Lower leg skin (tissue), 4 donors: ENCODE results near the gene ACOX3. TPM values are rescaled to one million over a fixed set of nuclear protein-coding genes. Genes with fewer than 3 reads are reported as not detected.

Experiments
- DNase-seq, 2 donors: peaks; one replicate each; pipeline ENCODE4 v3.0.0-alpha.2; 2019; ENCODE audit warnings: low spot score in 2 of 2
- H3K4me3 ChIP-seq: fragments of 200-600 bp; sonication (generic); 2 replicates; pipeline ENCODE4 v1.5.1; 2017; ENCODE audit warnings: mild to moderate bottlenecking, low read depth; ENCODE audit not compliant: poor library complexity, severe bottlenecking
- POLR2A ChIP-seq, 2 donors: fragments of 450-650 bp; IDR thresholded peaks; one replicate each; pipeline ENCODE4 v1.6.1; 2016 to 2017; ENCODE audit warnings: antibody characterized with exemption in 2 of 2, mild to moderate bottlenecking in 1 of 2, moderate library complexity in 1 of 2
- WGBS, 2 donors: methylation state at CpG; one replicate each; pipeline ENCODE4 v1.1.5; 2018; 5-methylcytosine and 5-hydroxymethylcytosine counted together
- intact Hi-C: fragments of 100-400 bp; cut with DNase I; formaldehyde crosslinking; loops from one replicate; pipeline ENCODE4 v1.15.0; 2023; ENCODE audit warnings: low total_unique reads
- total RNA-seq, 4 donors: library from RNA; depleted of rRNA; stranded (reverse); fragments of >200 nt; gene quantifications; one replicate each; pipeline ENCODE4 v1.1.0, GENCODE V29; 2016
- TF ChIP-seq, protein P1 (sequence below), 3 donors: fragments of 450-650 bp; IDR thresholded peaks; one replicate each; pipeline ENCODE4 v1.5.1; 2016; ENCODE audit warnings: antibody characterized with exemption in 3 of 3, mild to moderate bottlenecking in 3 of 3, moderate library complexity in 2 of 3

The ACOX3 gene
- total RNA-seq, 4 donors from 2014 or later: 37.5 to 55.9 (median 41.2) TPM

DNA sequence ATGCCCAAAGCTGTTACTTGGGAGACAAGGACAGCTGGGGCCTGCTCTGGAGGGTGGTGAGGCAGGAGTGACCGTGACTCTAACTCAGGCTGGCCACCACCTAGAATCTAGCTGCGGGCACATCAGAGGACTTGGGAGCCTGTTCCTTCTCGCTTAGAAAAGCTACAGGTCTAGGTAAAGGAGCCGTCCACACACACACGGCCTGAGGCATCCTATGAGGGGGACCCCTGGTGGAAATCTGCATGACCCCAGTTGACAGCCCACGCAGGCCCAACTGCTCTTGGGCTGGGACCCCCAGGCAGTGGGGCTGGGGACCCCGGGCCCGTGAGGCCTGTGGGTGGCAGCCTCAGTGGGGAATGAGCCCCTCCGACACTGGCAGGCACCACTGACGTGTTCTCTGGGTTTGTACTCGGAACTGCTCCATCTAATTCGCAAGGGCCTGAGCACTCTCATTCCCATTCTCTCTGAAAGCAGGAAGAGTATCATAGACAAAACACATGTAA is 75.6 kb downstream of the ACOX3 start:
- TF ChIP-seq, protein P1, sequence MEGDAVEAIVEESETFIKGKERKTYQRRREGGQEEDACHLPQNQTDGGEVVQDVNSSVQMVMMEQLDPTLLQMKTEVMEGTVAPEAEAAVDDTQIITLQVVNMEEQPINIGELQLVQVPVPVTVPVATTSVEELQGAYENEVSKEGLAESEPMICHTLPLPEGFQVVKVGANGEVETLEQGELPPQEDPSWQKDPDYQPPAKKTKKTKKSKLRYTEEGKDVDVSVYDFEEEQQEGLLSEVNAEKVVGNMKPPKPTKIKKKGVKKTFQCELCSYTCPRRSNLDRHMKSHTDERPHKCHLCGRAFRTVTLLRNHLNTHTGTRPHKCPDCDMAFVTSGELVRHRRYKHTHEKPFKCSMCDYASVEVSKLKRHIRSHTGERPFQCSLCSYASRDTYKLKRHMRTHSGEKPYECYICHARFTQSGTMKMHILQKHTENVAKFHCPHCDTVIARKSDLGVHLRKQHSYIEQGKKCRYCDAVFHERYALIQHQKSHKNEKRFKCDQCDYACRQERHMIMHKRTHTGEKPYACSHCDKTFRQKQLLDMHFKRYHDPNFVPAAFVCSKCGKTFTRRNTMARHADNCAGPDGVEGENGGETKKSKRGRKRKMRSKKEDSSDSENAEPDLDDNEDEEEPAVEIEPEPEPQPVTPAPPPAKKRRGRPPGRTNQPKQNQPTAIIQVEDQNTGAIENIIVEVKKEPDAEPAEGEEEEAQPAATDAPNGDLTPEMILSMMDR (IDR thresholded peaks at IDR 0.05): no peak
- 95% methylated on average over 8 to 12 of the region's 12 CpGs for WGBS, 2 donors
- no peak for DNase-seq
- H3K4me3 ChIP-seq: no peak overlapping the region
- intact Hi-C loops: no loop called here

DNA sequence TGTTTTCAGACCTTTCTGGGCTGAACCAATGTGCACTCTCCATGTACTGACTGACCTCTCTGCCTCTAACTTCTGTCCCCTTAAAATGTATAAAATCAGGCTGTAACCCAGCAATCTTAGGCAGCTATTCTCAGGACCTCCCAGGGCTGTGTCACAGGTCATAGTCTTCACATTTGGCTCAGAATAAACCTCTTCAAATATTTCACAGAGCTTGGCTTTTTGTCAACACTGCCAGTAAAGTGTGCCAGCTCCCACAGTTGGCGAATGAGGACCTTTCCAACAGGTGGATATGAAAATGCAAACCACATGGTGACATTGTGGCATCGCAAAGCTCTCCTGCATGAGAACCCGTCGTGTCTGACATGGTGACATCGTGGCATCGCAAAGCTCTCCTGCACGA is 76.4 kb downstream of the ACOX3 start:
- DNase-seq: no peak
- no peak for TF ChIP-seq POLR2A (IDR thresholded peaks at IDR 0.05)
- TF ChIP-seq, protein P1 (IDR thresholded peaks at IDR 0.05): no peak
- WGBS, 2 donors: 58 to 94% methylated on average over 7 of the region's 7 CpGs
- intact Hi-C loops: no loop called here
- H3K4me3 ChIP-seq: no peak overlapping the region

- TF ChIP-seq, protein P1 (IDR thresholded peaks at IDR 0.05): no peak
- no peak for TF ChIP-seq POLR2A (IDR thresholded peaks at IDR 0.05)
- no peak for DNase-seq
- intact Hi-C loops: no loop called here
- H3K4me3 ChIP-seq: no peak overlapping the region
- WGBS, 2 donors: 44 to 96% methylated on average over 1 of the region's 1 CpG
These were observed 78.0 kb downstream of the ACOX3 start for GRCh38 chr4:8362483-8362882.

- intact Hi-C loops: no loop called here
- 79 to 87% methylated on average over 5 of the region's 5 CpGs for WGBS, 2 donors
These were observed 81.3 kb downstream of the ACOX3 start for GRCh38 chr4:8359193-8359592.

DNA sequence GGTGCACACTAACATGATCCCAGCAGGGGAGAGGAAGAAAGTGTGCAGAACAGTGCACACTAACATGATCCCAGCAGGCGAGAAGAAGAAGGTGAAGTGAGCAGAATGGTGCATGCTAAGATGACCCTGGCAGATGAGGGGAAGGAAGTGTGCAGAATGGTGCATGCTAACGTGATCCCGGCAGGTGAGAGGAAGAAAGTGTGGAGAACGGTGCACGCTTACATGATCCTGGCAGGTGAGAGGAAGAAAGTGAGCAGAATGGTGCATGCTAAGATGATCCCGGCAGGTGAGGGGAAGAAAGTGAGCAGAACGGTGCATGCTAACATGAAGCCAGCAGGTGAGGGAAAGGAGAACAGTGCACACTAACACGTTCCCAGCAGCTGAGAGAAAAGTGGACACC is 83.7 kb downstream of the ACOX3 start:
- WGBS, 2 donors: 82 to 83% methylated on average over 8 of the region's 8 CpGs
- TF ChIP-seq, protein P1 (IDR thresholded peaks at IDR 0.05): no peak
- no peak for TF ChIP-seq POLR2A (IDR thresholded peaks at IDR 0.05)
- no peak overlapping the region for H3K4me3 ChIP-seq
- intact Hi-C loops: no loop called here
- no peak for DNase-seq

More at GRCh38 chr4:8359193-8359592, 81.3 kb downstream of the ACOX3 start:
- no peak for DNase-seq
- no peak overlapping the region for H3K4me3 ChIP-seq
- TF ChIP-seq, protein P1 (IDR thresholded peaks at IDR 0.05): no peak
- no peak for TF ChIP-seq POLR2A (IDR thresholded peaks at IDR 0.05)
